Measurements from ENCODE around the gene FARS2. TPM values are rescaled to one million over a fixed set of nuclear protein-coding genes. Genes with fewer than 3 reads are reported as not detected.

Gene FARS2
- total RNA-seq, 1 donor from 2014 or later = 11.8 TPM

GRCh38 chr6:5584078-5584482 lies 322.8 kb downstream of the FARS2 start:
- no peak for TF ChIP-seq CTCF (IDR thresholded peaks at IDR 0.05)
- H3K4me1 Mint-ChIP-seq (ENCODE audit: low read depth) = peaks cover 11% of the 10 kb centered on the region
- H3K36me3 Mint-ChIP-seq (ENCODE audit: low read depth) = peaks cover 3% of the 10 kb centered on the region
- DNase-seq (ENCODE audit: low spot score) = no peak
- H3K27ac Mint-ChIP-seq (ENCODE audit: unreplicated experiment) = peak overlapping the region; percentile 93
- no peak overlapping the region for H3K4me3 Mint-ChIP-seq (ENCODE audit: unreplicated experiment)
- no peaks in the 10 kb centered on the region for H3K27me3 Mint-ChIP-seq (ENCODE audit: low read depth)
- peaks cover 7% of the 10 kb centered on the region for H3K9me3 Mint-ChIP-seq (ENCODE audit: low read depth)

GRCh38 chr6:5587648-5588047 lies 326.3 kb downstream of the FARS2 start:
- Mint-ChIP-seq H3K27me3 (ENCODE audit: low read depth) (no peaks in the 10 kb centered on the region), H3K36me3 (ENCODE audit: low read depth) (peaks cover 3% of the 10 kb centered on the region), H3K4me1 (ENCODE audit: low read depth) (peaks cover 11% of the 10 kb centered on the region), H3K4me3 (ENCODE audit: unreplicated experiment) (no peak overlapping the region), H3K9me3 (ENCODE audit: low read depth) (peaks cover 7% of the 10 kb centered on the region), H3K27ac (ENCODE audit: unreplicated experiment) (no peak overlapping the region)
- no peak for TF ChIP-seq CTCF (IDR thresholded peaks at IDR 0.05)
- DNase-seq (ENCODE audit: low spot score) = no peak

- Mint-ChIP-seq H3K27me3 (ENCODE audit: low read depth) (no peaks in the 10 kb centered on the region), H3K27ac (ENCODE audit: unreplicated experiment) (no peak overlapping the region), H3K4me1 (ENCODE audit: low read depth) (peaks cover 2% of the 10 kb centered on the region), H3K36me3 (ENCODE audit: low read depth) (peaks cover 3% of the 10 kb centered on the region), H3K4me3 (ENCODE audit: unreplicated experiment) (no peak overlapping the region), H3K9me3 (ENCODE audit: low read depth) (peaks cover 7% of the 10 kb centered on the region)
- no peak for TF ChIP-seq CTCF (IDR thresholded peaks at IDR 0.05)
- DNase-seq (ENCODE audit: low spot score) = no peak
Observed at GRCh38 chr6:5589422-5590141, 328.3 kb downstream of the FARS2 start.

- DNase-seq (ENCODE audit: low spot score) = no peak
- no peaks in the 10 kb centered on the region for H3K27me3 Mint-ChIP-seq (ENCODE audit: low read depth)
- TF ChIP-seq CTCF (IDR thresholded peaks at IDR 0.05) = no peak
- no peak overlapping the region for H3K4me3 Mint-ChIP-seq (ENCODE audit: unreplicated experiment)
- H3K4me1 Mint-ChIP-seq (ENCODE audit: low read depth) = no peaks in the 10 kb centered on the region
- H3K9me3 Mint-ChIP-seq (ENCODE audit: low read depth) = peaks cover 7% of the 10 kb centered on the region
- no peak overlapping the region for H3K27ac Mint-ChIP-seq (ENCODE audit: unreplicated experiment)
- peaks cover 3% of the 10 kb centered on the region for H3K36me3 Mint-ChIP-seq (ENCODE audit: low read depth)
Observed at GRCh38 chr6:5590187-5590586, 328.9 kb downstream of the FARS2 start.

GRCh38 chr6:5592886-5593519 lies 331.7 kb downstream of the FARS2 start:
- H3K4me3 Mint-ChIP-seq (ENCODE audit: unreplicated experiment) = no peak overlapping the region
- H3K27me3 Mint-ChIP-seq (ENCODE audit: low read depth) = no peaks in the 10 kb centered on the region
- no peak for TF ChIP-seq CTCF (IDR thresholded peaks at IDR 0.05)
- no peak overlapping the region for H3K27ac Mint-ChIP-seq (ENCODE audit: unreplicated experiment)
- no peak for DNase-seq (ENCODE audit: low spot score)
- H3K9me3 Mint-ChIP-seq (ENCODE audit: low read depth) = no peaks in the 10 kb centered on the region
- no peaks in the 10 kb centered on the region for H3K36me3 Mint-ChIP-seq (ENCODE audit: low read depth)
- H3K4me1 Mint-ChIP-seq (ENCODE audit: low read depth) = no peaks in the 10 kb centered on the region

Measured in chondrocyte (in vitro differentiated cells).